Astrocyte of the cerebellum (primary cell): ENCODE data around the gene CAMKMT.

ENCODE experiments used
- DNase-seq: peaks from one replicate; pipeline ENCODE4 v3.0.0-alpha.2; 2011; ENCODE audit warnings: low read depth
- H3K4me3 ChIP-seq: 2 replicates; pipeline ENCODE4 v1.5.1; 2011; ENCODE audit warnings: mild to moderate bottlenecking, low read depth, low read length, moderate library complexity
- in situ Hi-C: cut with HindIII; loops from 2 replicates; pipeline ENCODE4 v1.10.0; 2017; ENCODE audit warnings: low sequenced_read_pairs
- TF ChIP-seq, protein P1 (sequence below): IDR thresholded peaks from 2 replicates; pipeline ENCODE4 v1.5.1; 2012; ENCODE audit warnings: low read length, low read depth, moderate library complexity, mild to moderate bottlenecking; ENCODE audit errors: missing control alignments

CAMKMT gene

DNA sequence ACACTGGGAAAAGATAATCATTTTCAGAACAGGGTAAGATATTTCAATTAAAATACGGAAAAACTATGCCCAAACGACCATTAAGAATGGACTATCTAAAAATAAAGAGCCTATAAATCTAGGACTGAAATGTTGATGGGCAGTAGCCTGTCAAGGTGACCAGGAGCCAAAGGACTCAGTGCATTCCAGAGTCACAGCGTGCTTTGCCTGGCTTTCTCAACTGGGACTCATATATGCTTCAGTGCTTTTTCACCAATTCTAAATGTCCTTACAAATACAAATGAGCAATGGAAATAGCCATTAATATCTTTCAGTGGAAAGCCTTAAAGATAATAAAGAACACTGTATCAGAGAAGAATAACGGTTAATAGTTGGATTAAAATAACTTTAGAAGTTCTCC is 35.9 kb upstream of the CAMKMT start:
- in situ Hi-C loops: no loop called here
- no peak for DNase-seq
- TF ChIP-seq, protein P1, sequence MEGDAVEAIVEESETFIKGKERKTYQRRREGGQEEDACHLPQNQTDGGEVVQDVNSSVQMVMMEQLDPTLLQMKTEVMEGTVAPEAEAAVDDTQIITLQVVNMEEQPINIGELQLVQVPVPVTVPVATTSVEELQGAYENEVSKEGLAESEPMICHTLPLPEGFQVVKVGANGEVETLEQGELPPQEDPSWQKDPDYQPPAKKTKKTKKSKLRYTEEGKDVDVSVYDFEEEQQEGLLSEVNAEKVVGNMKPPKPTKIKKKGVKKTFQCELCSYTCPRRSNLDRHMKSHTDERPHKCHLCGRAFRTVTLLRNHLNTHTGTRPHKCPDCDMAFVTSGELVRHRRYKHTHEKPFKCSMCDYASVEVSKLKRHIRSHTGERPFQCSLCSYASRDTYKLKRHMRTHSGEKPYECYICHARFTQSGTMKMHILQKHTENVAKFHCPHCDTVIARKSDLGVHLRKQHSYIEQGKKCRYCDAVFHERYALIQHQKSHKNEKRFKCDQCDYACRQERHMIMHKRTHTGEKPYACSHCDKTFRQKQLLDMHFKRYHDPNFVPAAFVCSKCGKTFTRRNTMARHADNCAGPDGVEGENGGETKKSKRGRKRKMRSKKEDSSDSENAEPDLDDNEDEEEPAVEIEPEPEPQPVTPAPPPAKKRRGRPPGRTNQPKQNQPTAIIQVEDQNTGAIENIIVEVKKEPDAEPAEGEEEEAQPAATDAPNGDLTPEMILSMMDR: no peak
- no peak overlapping the region for H3K4me3 ChIP-seq

DNA sequence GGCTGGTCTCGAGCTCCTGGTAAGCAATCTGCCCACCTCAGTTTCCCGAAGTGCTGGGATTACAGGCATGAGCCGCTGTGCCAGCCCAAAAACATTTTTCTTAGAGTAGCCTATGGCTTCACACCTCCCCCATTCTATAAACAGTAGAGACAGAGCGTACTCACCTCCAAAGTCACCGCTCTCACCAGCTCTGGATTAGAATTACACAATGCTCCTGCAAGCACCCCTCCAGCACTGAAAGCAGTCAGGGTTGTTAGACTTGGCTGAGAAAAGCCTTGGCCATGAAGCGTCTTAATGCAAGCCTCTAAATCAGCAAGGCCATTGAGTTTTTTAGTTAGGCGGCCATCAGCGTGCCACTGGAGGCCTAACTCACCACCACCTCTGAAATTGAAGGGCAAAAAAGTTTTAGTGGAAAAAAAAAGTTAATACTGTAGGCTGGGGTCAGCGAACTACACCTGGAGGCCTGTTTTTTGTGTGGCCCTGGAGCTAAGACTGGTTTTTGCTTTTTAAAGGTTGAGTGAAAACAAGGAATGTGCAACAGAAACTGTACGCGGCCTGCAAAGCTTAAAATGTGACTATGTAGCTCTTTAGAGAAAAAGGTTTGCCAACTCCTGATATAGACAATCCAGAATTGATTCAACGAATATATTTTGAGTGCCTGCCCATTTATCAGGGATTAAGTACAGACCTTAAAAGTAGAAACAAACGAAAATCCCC is 35.0 kb upstream of the CAMKMT start:
- H3K4me3 ChIP-seq: no peak overlapping the region
- in situ Hi-C loops: no loop called here
- no peak for DNase-seq
- TF ChIP-seq, protein P1: no peak

DNA sequence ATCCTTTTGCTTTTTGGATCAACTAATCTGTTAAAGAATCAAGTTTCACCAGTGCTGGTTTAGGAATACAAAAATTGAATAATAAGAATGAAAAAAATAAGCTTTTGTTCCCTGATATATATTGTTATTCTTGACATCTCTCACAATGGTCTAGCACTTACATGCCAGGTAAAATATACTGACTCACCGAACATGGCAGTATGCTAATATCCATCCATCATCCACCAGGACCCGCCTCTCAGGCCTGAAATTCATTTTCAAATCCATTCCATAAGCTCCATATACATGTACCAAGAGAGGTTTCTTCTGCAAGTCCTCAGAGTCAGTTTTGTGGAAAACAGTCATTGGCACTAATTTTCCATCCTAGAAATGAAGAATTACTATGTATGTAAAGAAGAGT is 33.0 kb upstream of the CAMKMT start:
- TF ChIP-seq, protein P1: no peak
- in situ Hi-C loops: no loop called here
- DNase-seq: no peak
- no peak overlapping the region for H3K4me3 ChIP-seq

DNA sequence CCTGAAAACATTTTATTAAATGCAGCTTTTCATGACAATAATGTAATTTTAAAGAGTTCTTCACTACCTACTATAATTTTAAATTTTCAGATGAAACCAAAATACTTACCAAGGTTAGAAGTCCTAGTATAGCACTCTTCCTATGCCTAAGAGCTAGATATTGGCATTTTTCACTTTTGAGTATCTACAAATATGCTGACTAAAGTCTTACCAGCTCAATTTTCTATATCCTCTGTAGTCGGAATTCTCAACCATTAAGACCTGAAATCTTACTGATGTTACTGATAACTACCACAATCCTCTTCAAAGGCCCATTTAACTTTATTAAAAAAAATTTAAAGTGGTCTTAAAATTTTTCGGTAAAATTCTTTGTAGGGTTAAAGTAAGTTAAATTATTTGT is 32.4 kb upstream of the CAMKMT start:
- TF ChIP-seq, protein P1: no peak
- DNase-seq: no peak
- in situ Hi-C loops: no loop called here
- no peak overlapping the region for H3K4me3 ChIP-seq

DNA sequence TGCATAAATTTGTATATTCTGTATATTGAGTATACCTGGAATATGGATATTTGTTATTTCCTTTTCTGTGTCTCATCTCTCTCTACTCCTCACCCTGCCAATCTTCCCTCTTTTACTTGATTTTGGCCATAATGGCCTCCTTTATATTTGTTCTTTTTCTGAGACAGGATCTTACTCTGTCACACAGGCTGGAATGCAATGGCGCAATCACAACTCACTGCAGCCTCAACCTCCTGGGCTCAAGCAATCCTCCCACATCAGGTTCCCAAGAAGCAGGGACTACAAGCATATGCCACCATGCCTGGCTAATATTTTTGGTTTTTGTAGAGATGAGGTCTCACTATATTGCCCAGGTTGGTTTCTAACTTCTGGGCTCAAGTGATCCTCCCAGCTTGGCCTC is 30.9 kb upstream of the CAMKMT start:
- DNase-seq: no peak
- TF ChIP-seq, protein P1: no peak
- in situ Hi-C loops: no loop called here
- no peak overlapping the region for H3K4me3 ChIP-seq

DNA sequence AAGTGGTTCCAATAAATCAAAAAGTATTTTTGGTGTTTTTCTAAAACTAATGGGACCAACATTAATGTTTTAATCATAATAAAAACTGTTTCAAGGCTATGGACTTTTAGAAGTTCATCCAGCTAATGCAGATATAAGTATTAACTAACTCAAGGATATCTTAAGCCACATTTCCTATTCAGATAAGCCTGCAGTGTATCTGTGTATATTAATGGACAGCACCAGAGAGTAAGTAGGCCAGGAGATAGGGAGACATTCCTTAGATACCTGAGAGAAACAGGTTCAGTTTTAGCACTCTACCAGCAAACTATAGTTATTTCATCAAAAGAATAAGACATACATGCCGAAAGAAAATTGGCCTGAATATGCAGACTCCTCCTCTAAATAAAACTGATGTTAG is 27.8 kb upstream of the CAMKMT start:
- in situ Hi-C loops: no loop called here
- DNase-seq: no peak
- no peak overlapping the region for H3K4me3 ChIP-seq
- TF ChIP-seq, protein P1: no peak
